ENCODE results near the gene C1S.
A peak's percentile ranks its signal among the peaks of the same experiment; 100 is the strongest.
"Not testable (repeated sequence)": the region's sequence is repeated elsewhere in the genome, so short reads cannot be mapped to it uniquely, and the experiment has no call there.

C1S gene

DNA sequence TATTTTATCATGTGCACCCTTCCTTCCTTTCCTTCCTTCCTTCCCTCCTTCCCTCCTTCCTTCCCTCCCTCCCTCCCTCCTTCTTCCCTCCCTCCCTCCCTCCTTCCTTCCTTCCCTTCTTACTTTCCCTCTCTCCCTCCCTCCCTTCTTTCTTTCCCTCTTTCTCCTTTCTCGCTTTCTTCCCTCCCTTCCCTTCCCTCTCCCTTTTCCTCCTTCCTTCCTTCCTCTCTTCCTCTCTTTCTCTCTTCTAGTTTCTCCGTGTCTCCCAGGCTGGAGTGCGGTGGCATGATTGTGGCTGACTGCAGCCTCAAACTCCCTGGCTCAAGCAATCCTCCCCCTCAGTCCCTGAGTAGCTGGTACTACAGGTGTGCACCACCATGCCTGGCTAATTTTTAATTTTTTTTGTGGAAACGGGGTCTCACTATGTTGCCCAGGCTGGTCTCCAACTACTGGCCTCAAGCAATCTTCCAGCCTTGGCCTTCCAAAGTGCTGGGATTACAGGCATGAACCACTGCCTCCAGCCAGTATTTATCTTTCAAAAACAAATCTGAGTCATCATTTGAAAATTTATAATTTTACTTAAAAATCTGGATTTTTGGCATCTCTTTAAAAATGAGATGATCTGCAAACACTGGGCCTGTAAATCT lies 40.7 kb downstream of the C1S start:
- no peak for DNase-seq (ENCODE audit: extremely low read depth in 1 of 2, low read depth in 1 of 2)

DNA sequence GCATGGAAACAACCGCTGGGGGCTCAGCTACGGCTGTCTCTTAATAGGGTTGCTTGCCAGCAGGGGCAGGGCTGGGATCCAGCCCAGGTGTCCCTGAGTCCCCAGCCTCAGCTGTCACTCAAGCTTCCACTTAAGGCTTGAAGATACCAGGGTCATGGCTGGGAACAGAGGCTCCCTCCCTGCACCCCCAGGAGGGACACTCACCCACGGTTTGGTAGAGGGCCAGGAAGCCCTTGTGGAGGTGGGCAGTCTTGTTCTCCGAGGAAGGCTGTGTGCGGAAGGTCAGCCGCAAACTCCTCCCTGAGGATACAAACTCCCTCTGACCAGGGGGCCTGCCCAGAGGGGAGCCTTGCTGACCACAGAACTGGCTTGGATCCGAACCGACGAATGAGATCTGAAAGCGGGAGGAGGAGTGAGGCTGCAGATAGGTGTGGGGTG lies 41.2 kb downstream of the C1S start:
- DNase-seq (ENCODE audit: extremely low read depth in 1 of 2, low read depth in 1 of 2), result no peak

DNA sequence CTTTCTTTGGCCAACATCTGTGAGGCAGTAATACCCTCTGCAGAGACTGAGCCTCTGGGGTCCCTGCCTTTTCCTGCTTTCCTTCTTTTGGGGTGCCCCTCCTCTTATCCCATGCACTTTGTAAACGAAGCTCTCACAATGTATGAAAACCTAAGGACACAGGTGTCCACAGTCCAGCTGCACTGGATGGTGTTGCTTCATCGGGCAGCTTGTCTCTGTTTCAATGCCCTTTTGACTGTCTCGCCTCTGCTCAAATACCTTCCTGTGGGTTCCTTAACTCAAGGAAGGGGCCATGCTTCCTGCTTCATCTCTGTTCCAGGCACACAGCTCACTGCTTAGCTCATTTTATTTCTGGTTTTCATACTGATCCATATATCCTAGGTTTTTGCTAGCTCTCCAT lies 42.1 kb downstream of the C1S start:
- DNase-seq (ENCODE audit: extremely low read depth in 1 of 2, low read depth in 1 of 2), result no peak

DNA sequence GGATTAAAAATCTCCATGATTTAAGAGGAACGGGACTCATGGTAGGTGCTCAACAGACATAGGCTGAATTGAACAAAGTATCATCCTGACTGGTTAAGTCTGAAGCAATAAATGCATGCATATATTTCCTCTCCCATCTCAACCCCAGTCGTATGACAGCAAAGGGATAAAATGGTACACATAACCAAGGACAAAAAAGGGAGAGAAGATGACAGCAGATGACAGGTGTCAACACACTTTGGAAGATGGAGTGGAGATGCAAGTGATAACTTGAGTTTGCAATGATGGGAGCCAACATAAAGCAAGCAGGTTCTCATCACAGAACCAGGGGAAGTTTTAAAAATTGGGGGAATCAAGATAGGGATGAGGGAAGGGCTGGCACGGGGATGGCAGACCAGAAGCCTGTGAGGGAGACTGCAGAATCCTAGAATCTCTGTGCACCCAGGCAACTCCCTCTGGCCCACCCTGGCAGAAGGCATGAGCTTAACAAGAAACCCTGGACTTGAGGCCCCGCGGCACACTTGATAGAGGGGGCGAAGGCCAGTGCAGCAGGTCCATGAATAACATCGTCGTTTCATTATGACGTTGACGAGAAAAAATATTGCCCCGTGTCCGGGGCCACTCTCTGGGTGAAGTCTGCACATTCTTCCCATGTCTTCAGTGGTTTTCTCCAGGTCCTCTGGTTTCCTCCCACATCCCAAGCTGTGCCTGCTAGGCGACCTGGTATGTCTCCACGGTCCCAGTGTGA lies 43.5 kb downstream of the C1S start:
- DNase-seq (ENCODE audit: extremely low read depth in 1 of 2, low read depth in 1 of 2), result no peak

DNA sequence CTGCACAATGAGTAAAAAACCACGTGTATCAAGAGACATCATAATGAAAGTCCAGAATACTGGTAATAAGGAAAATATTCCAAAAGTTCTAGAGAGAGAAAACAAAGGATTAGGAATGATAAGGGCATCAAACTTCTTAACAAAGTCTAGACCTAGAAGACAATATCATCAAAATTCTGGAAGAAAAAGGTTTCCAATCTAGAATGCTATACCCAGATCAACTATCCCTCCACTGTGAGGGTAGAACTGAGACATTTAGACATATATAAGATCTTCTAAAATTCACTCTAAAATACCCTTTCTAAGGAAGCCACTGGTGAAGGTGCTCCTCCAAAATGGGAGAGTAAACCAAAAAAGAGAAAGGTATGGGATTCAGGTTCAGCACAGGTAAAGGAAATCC lies 45.6 kb downstream of the C1S start:
- DNase-seq (ENCODE audit: extremely low read depth in 1 of 2, low read depth in 1 of 2), result no peak

DNA sequence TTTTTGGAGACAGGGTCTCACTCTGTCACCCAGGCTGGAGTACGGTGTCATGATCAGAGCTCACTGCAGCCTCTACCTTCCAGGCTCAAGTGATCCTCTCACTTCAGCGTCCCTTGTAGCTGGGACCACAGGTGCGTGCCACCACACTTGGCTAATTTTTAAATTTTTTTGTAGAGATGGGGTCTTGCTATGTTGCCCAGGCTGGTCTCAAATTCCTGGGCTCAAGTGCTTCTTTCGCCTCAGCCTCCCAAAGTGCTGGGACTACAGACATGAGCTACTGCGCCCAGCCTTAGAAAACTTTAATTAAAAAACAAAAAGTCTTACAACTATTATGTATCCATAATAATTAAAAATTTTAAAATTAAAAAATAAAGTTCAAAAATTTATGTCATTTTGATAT lies 46.7 kb downstream of the C1S start:
- not testable (repeated sequence) for DNase-seq (ENCODE audit: extremely low read depth in 1 of 2, low read depth in 1 of 2)

DNA sequence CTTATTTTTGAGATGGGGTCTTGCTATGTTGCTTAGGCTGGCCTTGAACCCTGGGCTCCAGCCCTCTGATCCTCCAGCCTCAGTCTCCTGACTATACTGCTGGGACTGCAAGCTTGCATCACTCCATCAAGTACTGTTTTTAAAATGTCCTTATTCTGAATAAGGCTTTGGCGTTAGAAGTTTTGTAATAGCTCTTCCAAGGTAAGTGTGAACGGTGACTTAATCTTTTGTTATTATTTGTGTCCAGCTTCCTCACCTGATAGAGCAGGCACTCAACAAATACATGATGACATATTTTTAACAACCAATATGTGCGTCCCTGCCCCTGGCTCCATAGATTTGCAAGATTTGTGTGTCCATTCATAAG lies 47.1 kb downstream of the C1S start:
- no peak for DNase-seq (ENCODE audit: extremely low read depth in 1 of 2, low read depth in 1 of 2)

DNA sequence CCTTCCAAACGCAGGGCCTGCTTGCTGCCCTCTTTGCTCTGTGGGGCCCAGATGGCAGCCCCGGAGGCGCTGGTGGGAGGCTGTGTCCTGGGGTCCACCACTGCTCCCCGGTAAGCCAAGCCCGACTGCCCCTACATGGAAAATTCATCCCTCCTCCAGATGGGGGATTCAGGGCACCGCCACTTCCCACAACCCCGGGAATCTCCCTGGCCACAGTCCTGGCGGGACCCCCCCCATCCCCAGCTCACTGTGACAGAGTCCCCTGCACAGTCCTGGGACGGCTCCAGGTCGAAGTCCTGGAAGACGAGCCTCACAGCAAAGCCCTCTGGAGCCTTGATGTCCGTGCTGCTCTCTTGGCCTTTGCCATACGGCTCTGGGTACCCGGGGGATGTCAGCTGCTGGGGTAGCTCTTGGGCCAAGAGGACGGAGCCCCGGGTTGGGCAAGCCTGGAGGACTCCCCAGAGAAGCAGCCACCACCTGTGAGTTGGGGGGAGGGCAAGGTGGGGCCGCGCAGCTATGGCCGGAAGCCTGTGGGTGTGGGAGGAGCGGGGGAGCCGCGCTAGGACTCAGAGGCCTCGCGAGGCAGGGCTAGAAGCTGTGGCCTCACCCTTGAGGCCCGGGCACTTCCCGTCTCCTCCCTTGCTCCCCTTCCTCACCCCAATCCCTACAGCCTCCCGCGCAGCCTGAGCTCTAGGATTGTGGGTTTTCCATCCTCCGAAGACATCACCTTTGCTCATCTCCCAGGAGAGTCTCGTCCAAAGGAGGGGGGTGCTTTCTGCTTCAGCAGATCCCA lies 47.7 kb downstream of the C1S start:
- peak; percentile 60 to 75 for DNase-seq (ENCODE audit: extremely low read depth in 1 of 2, low read depth in 1 of 2)

DNA sequence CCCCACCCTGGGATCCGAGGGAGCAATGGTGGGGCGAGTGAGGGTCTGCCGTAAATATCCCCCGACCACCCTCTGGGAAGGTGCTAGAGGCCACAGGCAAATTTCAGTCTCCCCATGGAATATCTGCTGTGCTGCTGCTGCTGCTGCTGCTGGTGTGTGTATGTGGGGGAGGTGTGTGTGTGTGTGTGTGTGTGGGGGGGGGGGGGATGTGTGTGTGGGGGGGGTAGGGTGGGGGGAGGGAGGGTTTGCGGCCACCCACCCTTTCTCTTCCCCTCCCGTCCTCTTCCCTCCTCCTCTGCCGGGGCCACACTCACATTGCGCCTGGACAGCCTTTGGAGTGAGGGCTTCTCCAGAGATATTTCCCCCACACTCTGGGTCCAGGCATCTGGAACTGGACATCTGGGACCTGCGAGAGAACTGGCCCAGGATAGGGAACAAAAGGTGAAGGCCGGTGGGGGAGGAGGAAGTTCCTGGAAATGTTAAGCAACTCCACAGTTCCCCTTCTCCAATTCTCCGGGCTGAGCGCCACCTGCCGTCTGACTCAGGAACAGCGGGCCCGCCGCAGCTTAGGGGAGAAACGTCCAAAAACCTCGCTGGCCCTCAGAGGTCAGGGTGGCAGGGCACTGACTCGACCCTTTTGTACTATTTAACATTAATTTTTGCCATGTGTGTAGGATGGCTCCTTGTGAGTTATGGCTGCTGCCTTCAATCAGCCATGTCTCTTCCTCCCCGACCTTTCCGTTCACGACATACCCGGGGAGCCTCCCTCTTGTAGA lies 48.5 kb downstream of the C1S start, which contains the start of gene C1RL:
TSS of gene C1RL (minus strand) at position 419 of the 776 bp plus-strand sequence. CDS start at position 385, 34 bp downstream.
- peak; percentile 61 to 74 for DNase-seq (ENCODE audit: extremely low read depth in 1 of 2, low read depth in 1 of 2)

DNA sequence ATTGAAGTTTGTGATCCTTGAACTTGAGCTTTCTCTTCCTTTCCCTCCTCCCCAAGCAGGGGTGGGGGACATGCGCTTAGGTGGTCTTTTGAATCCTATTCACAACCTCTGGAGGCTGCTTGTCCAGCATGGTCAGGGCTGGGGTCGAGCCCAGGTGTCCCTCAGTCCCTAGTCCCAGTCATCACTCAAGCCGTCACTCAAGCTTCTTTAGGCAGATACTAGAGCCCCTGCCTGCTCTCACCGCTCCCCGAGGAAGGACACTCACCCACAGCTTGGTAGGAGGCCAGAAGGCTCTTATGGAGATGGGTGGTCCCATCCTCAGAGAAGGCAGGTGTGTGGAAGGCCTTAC lies 49.0 kb downstream of the C1S start:
- no peak for DNase-seq (ENCODE audit: extremely low read depth in 1 of 2, low read depth in 1 of 2)

DNA sequence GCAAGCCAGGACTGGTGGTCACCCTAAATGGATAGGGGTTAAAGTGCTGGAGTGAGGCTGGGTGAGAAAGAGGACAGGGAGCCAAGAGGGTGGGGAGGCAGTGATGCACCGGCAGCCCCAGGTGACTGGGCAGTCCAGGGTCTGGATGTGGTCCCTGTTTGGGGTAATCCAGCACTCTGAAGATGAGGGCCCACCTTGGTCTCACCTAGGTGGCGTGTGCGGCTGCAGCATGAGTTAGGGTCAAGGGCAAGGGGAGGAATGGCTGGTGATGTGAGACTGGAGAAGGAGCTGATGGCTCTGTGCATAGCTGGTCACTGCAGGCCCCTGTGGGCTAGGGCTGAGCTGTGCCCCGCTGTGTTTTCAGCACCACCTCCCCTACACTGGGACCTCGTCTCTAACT lies 50.1 kb downstream of the C1S start:
- no peak for DNase-seq (ENCODE audit: extremely low read depth in 1 of 2, low read depth in 1 of 2)

DNA sequence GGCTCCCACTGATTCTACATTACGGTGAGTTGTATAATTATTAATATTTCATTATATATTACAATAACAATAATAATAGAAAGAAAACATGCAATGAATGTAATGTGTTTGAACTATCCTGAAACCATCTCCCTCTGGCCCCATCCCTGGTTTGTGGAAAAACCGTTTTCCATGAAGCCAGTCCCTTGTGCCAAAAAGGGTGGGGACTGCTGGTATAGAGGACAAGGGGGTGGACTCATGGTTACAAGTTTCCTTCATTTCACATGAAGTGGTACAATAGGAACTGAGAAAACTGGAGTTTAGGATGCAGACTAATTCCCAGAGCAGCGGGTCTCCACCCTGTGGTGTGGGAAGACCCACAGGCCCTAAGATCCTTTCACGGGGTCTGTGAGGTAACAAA lies 51.5 kb downstream of the C1S start:
- no peak for DNase-seq (ENCODE audit: extremely low read depth in 1 of 2, low read depth in 1 of 2)

DNA sequence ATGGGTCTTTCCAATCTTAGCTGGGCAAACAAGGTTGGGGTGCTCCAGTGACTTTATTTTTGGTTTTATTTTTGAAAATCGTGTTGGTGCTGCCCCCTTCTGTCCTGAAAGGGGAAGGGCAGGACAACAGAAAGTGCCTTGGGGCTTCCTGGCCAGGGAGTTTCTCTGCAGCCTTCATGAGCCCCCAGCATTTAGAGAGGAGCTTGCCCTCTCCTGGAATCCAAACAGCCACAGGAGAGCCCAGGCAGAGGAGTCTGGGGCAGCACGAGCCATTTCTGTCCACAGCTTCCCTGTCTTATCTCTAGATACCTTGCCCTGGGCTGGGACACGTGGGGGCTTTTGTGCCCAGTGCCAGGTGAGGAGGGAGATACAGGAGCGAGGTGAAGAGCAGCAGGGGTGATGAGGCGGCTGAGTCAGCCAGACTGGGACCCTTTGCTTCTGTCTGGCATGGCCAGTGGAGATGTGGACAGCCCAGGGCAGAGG lies 52.9 kb downstream of the C1S start:
- no peak for DNase-seq (ENCODE audit: extremely low read depth in 1 of 2, low read depth in 1 of 2)

DNA sequence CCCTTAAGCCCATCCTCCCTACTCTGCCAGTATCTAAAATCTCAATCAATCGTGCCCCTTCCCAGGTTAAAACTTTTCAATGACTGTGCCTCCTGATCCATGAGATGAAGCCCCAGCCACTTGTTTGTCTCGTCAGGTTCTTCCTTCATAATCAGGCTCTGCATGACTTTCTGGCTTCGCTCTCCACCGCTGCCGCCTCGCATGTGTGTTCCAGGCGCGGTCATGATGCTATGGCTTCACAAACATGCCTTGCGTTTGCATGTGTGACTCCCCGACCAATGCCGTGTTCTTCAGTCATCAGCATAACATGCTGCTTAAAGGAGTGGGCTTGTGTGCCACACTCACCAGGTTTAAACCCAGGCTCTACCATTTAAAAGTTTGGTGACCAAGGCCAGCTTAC lies 53.5 kb downstream of the C1S start:
- DNase-seq (ENCODE audit: extremely low read depth in 1 of 2, low read depth in 1 of 2), result no peak

DNA sequence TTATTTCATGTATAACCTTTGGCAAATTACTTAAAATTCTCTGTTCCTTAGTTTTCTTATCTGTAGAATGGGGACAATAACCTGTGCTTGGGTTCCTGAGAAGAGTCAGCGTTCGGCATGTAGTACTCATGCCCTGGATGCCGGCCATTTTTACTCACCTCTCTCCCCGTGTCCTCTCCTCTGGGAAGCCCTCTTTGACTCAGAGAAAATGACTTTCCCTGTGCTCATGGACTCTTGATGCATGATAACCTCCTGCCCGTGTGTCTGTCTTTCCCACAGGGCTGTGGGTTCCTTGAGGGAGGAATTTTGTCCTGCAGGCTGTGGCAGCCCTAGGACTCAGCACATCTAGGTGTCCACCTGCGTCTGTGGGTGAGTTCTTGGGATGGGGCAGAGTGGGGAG lies 54.3 kb downstream of the C1S start:
- no peak for DNase-seq (ENCODE audit: extremely low read depth in 1 of 2, low read depth in 1 of 2)

DNA sequence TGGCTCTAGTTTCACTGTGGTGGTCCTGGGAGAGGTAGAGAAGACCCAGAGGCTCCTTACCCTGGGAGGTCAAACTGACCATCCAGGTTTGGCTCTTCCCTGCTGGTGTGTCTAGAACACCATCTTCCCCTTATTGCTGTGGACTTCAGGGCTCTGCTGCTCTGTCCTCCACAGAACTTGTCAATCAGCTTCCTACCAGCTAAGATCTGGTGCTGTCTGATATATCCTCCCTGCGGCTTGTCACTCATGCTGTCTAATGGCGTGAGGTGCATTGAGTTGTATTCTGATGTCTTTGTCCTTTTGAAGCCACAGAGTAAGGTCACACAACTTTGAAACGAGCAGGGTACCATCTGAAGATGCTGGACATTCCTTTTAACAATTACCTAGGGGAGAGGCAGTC lies 55.7 kb downstream of the C1S start:
- no peak for DNase-seq (ENCODE audit: extremely low read depth in 1 of 2, low read depth in 1 of 2)

DNA sequence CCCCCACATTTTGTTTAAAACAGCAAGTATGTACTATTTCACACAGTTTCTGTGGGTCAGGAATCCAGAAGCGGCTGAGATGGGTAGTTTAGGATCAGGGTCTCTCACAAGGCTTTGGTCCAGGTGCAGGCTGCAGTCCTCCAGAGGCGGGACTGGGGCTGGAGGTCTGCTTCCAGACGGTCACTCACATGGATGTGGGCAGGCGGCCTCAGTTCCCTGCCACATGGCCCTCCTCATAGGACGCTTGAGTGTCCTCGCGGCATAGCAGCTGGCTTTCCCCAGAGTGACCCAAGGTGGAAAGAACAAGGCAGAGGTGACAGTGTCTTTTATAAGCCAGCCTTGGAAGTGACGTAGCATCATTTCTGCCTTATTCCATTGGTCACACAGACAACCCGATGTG lies 56.4 kb downstream of the C1S start:
- no peak for DNase-seq (ENCODE audit: extremely low read depth in 1 of 2, low read depth in 1 of 2)

DNA sequence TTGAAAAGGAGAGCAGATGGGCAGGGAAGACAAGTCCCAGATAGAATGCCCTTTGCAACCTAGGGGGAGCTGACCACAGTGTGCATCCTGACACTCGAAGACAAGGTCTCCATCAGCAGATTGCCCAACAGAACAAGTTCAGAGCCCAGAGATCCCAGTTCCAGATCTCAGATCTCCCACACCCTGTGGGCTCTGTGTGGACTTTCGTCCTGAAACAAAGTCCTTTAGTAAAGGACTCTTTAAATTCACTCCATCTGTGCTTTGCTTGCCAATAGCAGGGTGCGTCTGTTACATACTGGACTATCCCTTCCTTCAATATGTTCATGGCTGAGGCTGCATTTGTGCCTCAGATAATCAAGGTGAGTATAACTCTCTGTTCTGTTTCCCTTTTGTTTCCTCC lies 57.2 kb downstream of the C1S start:
- no peak for DNase-seq (ENCODE audit: extremely low read depth in 1 of 2, low read depth in 1 of 2)

DNA sequence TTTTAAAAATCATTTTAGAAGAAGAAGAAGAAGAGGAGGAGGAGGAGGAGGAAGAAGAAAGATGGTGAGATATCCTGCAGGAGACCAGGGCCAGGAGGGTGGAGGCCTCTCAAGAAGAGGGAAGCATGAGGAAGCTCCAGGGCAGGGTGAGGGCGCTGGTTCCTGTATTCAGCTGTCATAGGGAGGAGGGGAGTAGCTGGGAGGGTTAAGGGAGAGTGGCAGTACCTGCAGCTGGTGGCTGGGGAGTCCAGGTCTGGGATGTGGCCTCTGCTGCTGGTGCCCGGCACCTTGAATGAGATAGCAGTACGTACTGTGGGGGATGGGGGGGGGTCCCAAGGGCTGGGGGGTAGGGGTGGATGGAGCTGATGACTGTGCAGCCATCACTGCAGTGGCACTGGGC lies 58.4 kb downstream of the C1S start:
- no peak for DNase-seq (ENCODE audit: extremely low read depth in 1 of 2, low read depth in 1 of 2)

DNA sequence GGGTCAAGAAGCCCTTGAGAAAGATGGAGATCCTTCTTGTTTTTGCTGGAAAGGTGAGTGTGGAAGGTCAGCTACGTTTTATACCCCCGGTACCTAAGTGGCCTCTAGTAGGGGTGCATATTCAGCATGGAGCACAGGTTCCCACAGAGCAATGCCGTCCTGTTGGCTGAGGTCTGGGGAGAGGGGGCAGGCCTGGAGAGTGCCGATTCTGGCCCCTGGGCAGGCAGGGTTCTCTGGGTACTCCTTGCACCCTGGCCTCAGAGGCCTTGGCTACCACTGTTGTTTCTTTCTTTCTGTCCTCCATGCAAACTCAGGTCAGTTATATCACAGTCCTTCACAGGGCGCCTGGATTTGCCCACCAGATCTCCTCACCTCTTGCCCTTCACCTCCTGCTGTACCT lies 59.6 kb downstream of the C1S start:
- no peak for DNase-seq (ENCODE audit: extremely low read depth in 1 of 2, low read depth in 1 of 2)
